ENCODE data around the gene ELF5. TPM values are rescaled to one million over a fixed set of nuclear protein-coding genes. Genes with fewer than 3 reads are reported as not detected.

ELF5 gene
- total and polyA plus RNA-seq, 10 of the 15 experiments (the other 5 are each of a cell fraction or from before 2014, with no cell fraction given): not detected

- TF ChIP-seq, protein P1, sequence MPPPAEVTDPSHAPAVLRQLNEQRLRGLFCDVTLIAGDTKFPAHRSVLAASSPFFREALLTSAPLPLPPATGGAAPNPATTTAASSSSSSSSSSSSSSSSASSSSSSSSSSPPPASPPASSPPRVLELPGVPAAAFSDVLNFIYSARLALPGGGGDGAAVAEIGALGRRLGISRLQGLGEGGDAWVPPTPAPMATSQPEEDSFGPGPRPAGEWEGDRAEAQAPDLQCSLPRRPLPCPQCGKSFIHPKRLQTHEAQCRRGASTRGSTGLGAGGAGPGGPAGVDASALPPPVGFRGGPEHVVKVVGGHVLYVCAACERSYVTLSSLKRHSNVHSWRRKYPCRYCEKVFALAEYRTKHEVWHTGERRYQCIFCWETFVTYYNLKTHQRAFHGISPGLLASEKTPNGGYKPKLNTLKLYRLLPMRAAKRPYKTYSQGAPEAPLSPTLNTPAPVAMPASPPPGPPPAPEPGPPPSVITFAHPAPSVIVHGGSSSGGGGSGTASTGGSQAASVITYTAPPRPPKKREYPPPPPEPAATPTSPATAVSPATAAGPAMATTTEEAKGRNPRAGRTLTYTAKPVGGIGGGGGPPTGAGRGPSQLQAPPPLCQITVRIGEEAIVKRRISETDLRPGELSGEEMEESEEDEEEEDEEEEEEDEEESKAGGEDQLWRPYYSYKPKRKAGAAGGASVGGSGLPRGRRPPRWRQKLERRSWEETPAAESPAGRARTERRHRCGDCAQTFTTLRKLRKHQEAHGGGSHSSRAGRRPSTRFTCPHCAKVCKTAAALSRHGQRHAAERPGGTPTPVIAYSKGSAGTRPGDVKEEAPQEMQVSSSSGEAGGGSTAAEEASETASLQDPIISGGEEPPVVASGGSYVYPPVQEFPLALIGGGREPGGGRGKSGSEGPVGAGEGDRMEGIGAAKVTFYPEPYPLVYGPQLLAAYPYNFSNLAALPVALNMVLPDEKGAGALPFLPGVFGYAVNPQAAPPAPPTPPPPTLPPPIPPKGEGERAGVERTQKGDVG (CRISPR knock-in tag; IDR thresholded peaks at IDR 0.05): no peak
- TF ChIP-seq CHD4 (IDR thresholded peaks at IDR 0.05) (no peak), TAF1 (IDR thresholded peaks at IDR 0.05; ENCODE audit: borderline replicate concordance, low read depth, low read length) (peak; percentile 37; the same call in 1 of the 2 replicates), BRCA1 (IDR thresholded peaks at IDR 0.05; ENCODE audit: low read depth, low read length) (no peak), HDAC2 (IDR thresholded peaks at IDR 0.05) (no peak), ZNF207 (IDR thresholded peaks at IDR 0.05; ENCODE audit: borderline replicate concordance) (no peak), BCLAF1 (IDR thresholded peaks at IDR 0.05) (peak; percentile 73; the same call in 1 of the 2 replicates), EGR1 (IDR thresholded peaks at IDR 0.05; ENCODE audit: borderline replicate concordance in 1 of 2, low read depth in 2 of 2, low read length in 2 of 2) (peak; percentile 23 to 96), MYC (IDR thresholded peaks at IDR 0.05; ENCODE audit: insufficient read depth, insufficient read length, insufficient replicate concordance, low read length, severe bottlenecking) (peak; percentile 37), USF1 (IDR thresholded peaks at IDR 0.05; ENCODE audit: borderline replicate concordance, extremely low read length, insufficient read depth, low read depth, low read length) (no peak), DPF2 (IDR thresholded peaks at IDR 0.05) (peak; percentile 79)
- TF ChIP-seq, protein P2, sequence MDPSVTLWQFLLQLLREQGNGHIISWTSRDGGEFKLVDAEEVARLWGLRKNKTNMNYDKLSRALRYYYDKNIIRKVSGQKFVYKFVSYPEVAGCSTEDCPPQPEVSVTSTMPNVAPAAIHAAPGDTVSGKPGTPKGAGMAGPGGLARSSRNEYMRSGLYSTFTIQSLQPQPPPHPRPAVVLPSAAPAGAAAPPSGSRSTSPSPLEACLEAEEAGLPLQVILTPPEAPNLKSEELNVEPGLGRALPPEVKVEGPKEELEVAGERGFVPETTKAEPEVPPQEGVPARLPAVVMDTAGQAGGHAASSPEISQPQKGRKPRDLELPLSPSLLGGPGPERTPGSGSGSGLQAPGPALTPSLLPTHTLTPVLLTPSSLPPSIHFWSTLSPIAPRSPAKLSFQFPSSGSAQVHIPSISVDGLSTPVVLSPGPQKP (IDR thresholded peaks at IDR 0.05; ENCODE audit: low read depth, low read length): no peak
- TF ChIP-seq, protein P3, sequence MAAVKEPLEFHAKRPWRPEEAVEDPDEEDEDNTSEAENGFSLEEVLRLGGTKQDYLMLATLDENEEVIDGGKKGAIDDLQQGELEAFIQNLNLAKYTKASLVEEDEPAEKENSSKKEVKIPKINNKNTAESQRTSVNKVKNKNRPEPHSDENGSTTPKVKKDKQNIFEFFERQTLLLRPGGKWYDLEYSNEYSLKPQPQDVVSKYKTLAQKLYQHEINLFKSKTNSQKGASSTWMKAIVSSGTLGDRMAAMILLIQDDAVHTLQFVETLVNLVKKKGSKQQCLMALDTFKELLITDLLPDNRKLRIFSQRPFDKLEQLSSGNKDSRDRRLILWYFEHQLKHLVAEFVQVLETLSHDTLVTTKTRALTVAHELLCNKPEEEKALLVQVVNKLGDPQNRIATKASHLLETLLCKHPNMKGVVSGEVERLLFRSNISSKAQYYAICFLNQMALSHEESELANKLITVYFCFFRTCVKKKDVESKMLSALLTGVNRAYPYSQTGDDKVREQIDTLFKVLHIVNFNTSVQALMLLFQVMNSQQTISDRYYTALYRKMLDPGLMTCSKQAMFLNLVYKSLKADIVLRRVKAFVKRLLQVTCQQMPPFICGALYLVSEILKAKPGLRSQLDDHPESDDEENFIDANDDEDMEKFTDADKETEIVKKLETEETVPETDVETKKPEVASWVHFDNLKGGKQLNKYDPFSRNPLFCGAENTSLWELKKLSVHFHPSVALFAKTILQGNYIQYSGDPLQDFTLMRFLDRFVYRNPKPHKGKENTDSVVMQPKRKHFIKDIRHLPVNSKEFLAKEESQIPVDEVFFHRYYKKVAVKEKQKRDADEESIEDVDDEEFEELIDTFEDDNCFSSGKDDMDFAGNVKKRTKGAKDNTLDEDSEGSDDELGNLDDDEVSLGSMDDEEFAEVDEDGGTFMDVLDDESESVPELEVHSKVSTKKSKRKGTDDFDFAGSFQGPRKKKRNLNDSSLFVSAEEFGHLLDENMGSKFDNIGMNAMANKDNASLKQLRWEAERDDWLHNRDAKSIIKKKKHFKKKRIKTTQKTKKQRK (IDR thresholded peaks at IDR 0.05; ENCODE audit: low read depth, low read length): no peak
These were observed 74.8 kb downstream of the ELF5 start, which contains the start of gene CAT (continued) for GRCh38 chr11:34438529-34439507.
